ENCODE results near the gene INO80.
A peak's percentile ranks its signal among the peaks of the same experiment; 100 is the strongest.

The INO80 gene

DNA sequence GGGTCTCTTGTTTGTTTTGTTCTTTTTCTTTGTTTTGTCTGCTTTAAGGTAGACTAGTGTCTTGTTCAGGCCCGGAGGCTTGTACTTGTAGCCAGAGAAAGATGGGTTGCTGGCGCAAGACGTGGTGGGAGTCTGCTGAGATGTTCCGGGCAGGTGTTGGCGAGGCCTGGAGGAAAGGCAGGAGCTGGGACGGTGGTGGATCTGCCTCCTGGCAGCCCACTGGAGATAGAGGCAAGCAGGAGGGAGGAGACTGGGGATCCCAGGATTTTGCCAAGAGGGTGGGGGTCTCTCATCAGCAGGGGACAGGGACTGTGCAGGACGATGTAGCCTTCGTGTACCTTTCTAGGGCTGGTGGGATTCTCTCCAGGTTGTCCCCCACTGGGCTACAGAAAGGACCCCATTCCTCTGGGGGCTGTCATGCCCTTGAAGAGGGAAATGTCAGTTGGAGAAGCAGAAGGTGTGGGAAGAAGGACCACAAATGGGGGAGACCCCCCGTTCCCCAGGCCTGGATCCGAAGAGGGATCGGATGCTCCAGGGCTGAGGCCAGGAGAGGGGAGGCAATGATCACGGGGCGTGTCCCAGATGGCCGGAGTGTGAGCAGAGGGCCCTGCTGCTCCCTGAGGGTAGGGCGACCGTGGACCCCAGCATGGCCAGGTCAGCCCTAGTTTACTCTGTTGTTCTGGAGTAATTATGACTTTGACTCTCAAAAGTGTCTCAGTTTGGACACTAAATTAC lies 155.8 kb downstream of the INO80 start:
- in situ Hi-C loops (cut with MboI; ENCODE audit: low pct_unique_long_range_greater_than_20kb, low sequenced_read_pairs, unreplicated experiment) = no loop called here
- no peak for DNase-seq (ENCODE audit: low spot score)
- no peak for TF ChIP-seq CTCF (IDR thresholded peaks at IDR 0.05; ENCODE audit: extremely low read depth, insufficient read depth, missing control alignments)

DNA sequence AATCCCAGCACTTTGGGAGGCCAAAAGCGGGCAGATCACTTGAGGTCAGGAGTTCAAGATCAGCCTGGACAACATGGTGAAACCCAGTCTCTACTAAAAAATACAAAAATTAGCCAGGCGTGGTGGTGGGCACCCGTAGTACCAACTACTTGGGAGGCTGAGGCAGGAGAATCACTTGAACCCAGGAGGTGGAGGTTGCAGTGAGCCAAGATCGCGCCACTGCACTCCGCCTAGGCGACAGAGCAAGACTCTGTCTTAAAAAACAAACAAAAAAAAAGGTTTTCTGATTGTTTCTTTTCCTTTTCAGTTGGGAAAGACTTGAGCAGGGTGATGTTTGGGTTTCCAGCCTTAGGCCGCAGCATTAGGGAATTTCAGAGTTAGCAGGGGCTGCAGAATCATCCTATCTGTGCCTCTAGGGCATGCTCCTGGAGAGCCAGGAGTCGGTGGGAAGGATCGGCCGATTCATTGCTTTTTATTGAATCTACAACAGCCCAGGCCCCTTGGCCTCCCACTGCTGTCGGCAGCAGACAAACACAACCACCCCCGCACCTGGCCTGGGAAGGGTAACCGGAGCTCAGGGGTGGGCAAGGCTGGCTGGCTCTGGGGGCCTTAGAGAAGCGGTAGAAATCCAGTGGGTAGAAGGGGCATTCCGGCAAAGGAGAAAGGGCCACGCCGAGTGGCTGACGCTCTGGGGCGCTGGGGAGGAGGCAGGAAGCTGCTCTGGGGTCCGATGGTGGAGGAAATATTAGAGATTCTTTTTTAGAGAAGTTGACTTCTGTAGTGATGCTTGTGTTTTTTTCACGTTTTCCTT lies 156.5 kb downstream of the INO80 start:
- in situ Hi-C loops (cut with MboI; ENCODE audit: low pct_unique_long_range_greater_than_20kb, low sequenced_read_pairs, unreplicated experiment) = no loop called here
- TF ChIP-seq CTCF (IDR thresholded peaks at IDR 0.05; ENCODE audit: extremely low read depth, insufficient read depth, missing control alignments) = no peak
- peak; percentile 51 for DNase-seq (ENCODE audit: low spot score)

GRCh38 chr15:40958723-40959122 lies 157.4 kb downstream of the INO80 start:
- DNase-seq (ENCODE audit: low spot score) = no peak
- in situ Hi-C loops (cut with MboI; ENCODE audit: low pct_unique_long_range_greater_than_20kb, low sequenced_read_pairs, unreplicated experiment) = no loop called here
- TF ChIP-seq CTCF (IDR thresholded peaks at IDR 0.05; ENCODE audit: extremely low read depth, insufficient read depth, missing control alignments) = no peak

DNA sequence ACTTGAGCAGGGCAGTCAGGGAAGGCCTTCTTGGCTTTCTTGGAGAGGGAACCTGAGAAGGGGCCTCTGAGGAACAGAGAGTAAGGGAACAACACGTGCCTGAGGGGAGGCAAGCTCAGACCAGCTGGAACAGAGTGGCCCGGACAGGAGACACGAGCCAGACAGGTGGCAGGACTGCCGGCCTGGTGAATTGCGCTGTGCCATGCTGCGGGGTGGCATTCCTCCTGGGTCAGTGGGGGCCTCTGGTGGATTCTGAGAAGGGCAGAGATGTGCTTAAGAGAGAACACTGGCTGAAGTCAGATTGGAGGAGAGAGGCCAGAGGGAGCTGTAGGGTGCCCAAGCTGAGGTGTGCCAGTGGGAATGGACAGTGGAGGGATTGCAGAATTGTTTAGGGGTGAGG lies 157.9 kb downstream of the INO80 start:
- in situ Hi-C loops (cut with MboI; ENCODE audit: low pct_unique_long_range_greater_than_20kb, low sequenced_read_pairs, unreplicated experiment) = no loop called here
- DNase-seq (ENCODE audit: low spot score) = no peak
- TF ChIP-seq CTCF (IDR thresholded peaks at IDR 0.05; ENCODE audit: extremely low read depth, insufficient read depth, missing control alignments) = no peak

GRCh38 chr15:40957581-40958051 lies 158.5 kb downstream of the INO80 start:
- in situ Hi-C loops (cut with MboI; ENCODE audit: low pct_unique_long_range_greater_than_20kb, low sequenced_read_pairs, unreplicated experiment) = no loop called here
- TF ChIP-seq CTCF (IDR thresholded peaks at IDR 0.05; ENCODE audit: extremely low read depth, insufficient read depth, missing control alignments) = no peak
- DNase-seq (ENCODE audit: low spot score) = no peak

- in situ Hi-C loops (cut with MboI; ENCODE audit: low pct_unique_long_range_greater_than_20kb, low sequenced_read_pairs, unreplicated experiment) = no loop called here
- no peak for DNase-seq (ENCODE audit: low spot score)
- no peak for TF ChIP-seq CTCF (IDR thresholded peaks at IDR 0.05; ENCODE audit: extremely low read depth, insufficient read depth, missing control alignments)
Observed at GRCh38 chr15:40957041-40957555, 159.0 kb downstream of the INO80 start.
